Measurements from ENCODE around the gene CCDC57.

CCDC57 gene

DNA sequence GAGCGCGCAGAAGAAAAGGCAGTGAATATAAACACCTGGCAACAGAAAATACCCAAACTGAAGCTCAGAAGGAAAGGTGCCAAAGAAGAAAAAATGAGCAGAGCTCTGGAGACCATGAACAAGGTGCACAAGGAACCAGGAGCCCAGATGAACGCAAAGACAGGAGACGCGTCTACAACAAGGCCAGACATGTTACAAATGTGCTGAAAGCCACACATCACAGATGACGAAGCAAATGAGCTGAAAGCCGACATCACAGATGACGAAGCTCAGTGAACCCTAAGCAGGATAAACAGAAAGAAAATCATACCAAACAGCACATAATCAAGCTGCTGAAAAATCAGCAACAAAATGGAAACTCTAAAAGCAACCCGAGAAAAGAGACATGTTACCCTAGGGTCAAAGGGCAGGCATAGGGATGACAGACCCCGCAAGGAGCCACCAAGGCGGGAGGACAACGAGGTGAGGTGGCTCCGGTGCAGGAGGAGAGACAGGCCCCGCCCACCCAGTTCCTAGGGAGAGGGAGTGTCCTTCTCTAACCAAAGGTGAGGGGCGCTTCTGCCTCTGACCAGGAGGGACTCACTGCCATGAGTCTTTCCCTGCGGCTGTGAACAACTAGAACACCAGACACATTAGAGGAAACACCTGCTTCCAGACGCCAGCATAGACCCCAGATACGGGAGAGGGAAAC is 39.1 kb downstream of the CCDC57 start:
- DNase-seq = no peak

DNA sequence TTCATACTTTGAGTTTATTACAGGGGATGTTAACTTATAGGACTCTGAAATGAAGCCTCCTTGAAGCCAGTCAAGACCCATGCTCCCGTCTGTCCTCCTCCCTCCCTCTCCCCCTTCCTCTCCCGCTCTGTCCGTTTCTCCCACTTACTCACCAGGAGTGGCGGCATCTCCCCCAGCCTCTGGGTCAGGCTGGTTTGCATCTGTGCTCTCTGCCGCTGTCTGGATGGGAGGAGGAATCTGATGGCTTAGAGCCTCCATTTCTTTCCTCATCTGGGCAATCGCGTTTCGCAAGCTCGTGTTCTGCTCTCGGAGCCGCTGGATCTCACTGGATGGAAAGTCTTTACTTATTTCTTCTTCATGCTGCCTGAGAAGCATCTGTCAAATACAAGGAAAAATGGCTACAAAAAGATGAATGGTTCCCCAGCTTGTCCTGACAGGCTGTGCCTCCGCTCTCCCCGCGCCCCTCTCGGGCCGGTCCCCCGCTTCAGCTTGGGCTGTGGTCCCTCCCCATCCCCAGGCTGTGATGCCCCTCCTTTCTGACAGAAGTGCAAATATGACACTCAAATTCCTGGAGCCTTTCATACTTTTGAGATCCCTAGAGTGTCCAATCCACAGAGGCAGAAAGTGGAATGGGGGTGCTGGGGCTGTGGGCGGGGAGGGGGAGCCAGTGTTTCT is 40.0 kb downstream of the CCDC57 start:
- DNase-seq = no peak

DNA sequence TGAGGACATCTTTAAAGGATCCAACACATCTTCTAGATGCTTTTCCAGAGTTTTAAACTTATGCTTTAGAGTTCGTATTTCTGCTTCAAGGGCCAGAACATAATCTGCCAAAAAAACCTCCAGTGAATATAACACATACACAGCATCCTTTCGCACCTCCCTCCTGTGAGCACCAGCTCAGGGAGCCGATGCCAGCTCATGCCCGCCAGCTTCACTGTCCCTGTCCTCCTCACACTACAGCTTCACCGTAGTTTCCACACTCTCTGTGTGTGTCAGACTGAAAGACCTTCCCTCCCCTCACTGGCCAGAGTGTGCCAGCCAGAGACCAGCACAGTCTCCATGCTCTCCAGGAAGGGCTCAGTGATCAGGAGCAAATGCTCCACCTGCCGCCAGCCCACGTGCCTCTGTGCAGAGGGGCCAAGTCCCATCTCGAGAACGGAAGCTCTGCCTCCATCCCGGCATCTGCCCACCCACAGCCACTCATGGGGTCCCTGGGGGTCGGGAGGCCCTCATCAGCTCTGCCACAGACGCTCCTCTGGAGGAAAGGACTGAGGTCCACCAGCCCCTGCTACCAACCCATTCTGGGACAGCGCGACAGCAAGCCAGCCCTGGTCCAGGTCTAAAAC is 40.8 kb downstream of the CCDC57 start:
- no peak for DNase-seq

DNA sequence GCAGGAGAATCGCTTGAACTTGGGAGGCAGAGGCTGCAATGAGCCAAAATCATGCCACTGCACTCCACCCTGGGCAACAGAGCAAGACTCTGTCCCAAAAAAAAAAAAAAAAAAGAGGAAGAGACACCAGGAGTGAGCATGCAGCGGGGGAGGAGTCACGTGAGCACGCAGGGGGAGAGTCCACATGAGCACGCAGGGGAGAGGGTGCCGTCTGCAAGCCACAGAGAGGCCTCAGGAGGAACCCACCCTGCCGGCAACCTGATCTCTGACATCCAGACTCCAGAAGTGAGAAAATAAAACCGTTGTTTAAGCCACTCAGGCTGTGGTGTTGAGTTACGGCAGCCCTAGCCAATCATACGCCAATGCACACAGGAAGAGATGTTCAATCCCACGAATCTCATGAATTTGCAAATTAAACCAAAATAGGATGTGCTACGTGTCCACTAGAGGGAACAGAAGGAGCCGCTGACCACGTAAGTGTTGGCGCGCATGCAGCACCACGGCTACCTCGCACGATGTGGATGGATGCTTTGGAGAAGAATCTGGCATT is 42.2 kb downstream of the CCDC57 start:
- no peak for DNase-seq

DNA sequence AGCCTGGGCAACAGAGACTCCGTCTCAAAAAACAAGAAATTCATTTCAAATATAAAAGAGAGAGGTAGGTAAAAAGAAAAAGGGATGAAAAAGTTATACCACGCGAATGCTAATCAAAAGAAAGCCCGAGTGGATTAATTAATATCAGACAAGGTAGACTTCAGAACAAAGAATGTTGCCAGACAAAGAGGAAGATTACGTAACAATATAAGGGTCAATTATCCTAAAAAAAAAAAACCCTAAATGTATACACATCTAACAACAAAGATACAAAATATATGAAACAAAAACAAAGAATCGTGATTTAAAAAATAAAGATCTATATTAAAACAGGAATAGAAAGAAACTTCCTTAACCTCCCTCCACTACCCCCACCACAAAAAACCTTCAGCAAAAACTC is 44.1 kb downstream of the CCDC57 start:
- no peak for DNase-seq

DNA sequence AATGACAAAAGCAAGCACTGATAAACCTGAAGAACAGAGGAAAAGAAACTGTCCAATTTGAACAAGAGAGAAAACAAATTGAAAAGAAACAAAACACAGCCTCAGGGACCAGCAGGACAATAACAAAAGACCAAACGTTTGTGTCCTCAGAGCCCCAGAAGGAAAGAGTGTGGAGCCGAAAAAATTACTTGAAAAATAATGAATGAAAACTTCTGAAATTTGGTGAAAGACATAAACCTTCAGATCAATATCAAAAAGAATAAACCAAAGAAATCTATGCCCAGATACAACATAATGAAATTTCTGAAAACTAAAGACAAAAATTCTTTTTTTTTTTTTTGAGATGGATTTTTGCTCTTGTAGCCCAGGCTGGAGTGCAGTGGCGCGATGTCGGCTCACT is 45.6 kb downstream of the CCDC57 start:
- no peak for DNase-seq

DNA sequence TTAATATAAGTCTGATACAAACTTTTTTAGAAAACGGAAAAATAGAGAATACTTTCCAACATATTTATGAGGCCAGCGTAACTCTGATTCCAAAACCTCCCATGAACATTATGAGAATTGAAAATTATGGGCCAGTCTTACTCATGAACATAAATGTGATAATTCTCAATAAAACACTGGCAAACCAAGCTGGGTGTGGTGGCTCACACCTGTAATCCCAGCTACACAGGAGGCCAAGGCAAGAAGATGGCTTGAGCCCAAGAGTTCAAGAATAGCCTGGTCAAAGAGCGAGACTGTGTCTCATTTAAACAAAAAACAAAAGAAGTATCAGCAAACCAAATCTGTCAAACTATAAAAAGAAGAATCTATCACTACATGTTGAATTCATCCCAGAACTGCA is 47.8 kb downstream of the CCDC57 start:
- no peak for DNase-seq

DNA sequence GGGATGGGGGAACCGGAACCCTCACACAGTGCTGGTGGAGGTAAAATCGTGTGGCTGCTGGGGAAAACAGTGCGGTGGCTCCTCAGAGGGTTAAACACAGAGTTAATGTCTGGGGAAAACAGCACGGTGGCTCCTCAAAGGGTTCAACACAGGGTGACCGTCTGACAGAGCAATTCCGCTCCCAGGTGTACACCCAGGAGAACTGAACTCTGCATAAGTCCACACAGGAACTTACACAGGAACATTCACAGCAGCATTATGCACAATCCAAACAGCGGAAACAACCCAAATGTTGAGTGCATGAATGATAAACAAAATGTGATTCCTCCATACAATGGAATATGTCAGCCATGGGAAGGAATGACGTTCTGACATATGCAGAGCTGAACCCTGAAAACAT is 51.4 kb downstream of the CCDC57 start:
- no peak for DNase-seq

DNA sequence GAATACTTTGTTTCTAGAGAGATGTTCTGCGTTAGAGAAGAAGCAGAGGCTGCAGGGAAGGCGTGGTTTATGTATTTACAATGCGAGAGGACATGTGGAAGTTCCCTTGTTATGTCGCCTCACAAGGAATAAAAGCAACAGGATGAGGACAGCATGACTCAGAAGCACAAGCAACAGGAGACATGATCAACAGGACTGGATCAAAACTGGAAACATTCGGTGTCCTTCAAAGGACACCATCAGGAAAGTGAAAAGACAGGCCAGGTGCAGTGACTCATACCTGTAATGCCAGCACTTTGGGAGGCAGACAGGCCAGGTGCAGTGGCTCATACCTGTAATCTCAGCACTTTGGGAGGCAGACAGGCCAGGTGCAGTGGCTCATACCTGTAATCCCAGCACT is 52.6 kb downstream of the CCDC57 start:
- no peak for DNase-seq

DNA sequence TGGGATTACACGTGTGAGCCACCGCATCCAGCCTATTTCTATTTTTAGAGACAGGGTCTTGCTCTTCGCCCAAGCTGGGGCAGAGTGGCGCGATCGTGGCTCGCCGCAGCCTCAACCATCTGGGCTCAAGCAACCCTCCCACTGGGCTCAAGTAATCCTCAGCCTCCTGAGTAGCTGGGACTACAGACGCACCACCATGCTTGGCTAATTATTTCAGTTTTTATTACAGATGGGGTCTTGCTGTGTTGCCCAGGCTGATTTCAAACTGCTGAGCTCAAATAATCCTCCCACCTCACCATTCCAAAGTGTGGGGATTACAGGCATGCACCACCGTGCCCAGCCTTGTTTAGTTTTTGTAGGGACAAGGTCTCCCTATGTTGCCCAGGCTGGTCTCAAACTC is 53.8 kb downstream of the CCDC57 start:
- no peak for DNase-seq

DNA sequence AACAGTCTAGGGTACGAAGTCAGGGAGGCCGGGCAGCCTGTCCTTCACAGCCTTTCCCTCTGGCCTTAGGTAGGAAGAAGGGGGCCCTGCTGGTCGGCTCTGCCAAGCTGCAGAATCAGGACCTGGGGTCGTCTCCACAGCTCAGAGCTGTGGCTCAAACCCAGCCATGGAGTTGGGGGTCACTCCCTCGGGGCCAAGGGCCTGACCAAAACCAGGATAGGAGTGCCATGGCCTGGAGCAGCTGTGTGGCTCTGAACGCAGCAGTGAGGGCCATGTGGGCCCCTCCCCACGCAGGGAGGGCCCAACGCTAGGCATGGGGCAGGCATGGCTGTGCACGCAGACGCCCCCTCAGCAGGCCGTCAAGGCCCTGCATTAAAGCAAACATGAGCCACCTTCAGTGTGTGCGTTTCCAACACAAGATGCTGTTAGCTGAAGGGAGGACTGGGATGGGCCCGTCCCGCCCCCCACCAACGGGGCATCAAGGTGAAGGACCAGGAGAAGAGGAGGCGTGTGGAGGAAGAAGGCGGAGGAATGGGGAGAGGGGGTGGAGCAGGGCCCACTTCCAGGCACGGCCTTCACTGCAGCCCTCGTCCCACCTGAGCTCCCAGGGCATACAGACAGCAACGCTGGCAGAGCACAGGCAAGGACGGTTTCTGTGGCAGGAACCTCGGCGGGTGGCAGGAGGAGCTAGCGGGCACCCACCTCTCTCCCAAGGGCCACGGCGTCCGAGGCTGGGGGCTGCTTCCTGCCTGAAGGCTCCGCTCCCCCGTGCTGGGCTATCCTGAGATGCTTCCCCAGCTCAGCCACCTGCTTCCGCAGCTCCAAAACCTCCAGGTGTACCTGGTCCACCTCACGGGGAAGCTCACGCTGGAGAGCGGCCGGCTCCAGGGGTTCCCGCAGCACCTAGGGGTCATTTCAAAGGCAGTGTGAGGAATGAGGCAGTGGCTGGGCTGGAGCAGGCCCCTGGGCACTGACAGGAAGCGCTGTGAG is 55.3 kb downstream of the CCDC57 start:
- DNase-seq = no peak

DNA sequence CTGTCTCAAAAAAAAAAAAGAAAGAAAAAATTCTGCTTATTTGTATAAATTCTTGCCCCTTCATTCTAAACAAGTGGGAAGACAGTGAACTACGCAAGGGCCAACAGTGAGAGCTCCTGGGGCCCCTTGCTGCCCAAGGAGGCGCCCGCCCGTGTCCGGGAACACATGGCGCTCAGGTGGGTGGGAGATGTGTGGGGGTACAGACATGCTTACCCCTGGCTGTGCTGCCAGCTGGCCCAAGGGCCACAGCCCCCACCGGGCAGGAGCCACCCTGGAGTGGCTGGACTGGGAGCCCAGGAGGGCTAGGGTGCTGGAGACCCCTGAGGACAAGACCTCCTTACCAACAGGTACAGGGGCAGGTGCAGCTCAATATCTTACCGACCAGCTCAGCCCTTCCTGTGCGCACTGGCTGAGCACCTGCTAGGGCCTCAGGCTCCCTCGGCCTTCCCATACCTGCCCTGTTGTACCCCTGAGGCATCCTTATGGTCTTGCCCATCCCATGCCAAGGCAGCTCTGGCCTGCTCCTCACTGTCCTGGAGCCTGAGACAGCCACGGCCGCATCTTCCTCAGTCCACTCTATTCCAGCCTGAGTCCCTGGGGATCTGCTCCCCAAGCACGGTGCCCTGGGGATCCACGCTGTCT is 56.2 kb downstream of the CCDC57 start:
- no peak for DNase-seq

DNA sequence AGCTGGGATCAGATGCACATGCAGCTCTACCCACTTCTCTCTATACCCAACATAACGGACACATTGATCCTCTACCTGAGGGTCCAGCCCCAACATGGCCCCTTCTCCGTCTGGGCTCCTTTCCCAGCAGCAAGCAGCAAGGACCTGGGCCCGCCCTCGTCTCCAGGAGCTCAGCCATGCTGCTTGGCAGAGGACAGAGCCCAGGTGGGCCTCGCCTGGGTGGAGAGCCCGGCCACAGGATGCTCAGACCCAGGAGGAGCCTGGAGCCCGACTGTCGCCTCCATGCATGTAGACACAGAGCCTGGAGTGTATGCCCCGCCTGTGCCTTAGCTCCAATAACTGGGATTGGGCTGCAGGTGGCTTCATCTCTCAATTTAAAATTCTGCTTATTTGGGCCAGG is 57.0 kb downstream of the CCDC57 start:
- no peak for DNase-seq

DNA sequence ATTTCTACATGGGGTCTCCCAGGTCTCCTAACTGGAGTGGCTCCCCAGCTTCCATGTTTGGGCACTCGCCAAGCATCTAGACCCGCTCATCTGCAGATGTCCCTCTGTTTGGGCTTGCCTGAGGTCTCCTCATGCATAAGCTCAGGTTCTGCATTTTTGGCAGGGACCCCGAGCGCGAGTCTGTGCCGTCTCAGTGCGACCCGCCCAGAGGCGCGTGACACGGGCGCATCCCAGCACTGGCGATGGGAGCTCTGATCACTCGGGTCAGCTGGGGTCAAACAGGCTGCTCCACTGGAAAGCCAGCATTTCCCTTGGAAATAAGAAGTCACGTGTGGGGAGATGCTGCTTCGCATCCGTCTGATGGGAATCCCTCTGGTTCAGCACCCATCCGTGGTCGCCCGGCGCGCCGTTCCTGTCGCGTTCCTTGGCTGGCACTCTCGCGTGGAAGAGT is 57.7 kb downstream of the CCDC57 start:
- DNase-seq = no peak

DNA sequence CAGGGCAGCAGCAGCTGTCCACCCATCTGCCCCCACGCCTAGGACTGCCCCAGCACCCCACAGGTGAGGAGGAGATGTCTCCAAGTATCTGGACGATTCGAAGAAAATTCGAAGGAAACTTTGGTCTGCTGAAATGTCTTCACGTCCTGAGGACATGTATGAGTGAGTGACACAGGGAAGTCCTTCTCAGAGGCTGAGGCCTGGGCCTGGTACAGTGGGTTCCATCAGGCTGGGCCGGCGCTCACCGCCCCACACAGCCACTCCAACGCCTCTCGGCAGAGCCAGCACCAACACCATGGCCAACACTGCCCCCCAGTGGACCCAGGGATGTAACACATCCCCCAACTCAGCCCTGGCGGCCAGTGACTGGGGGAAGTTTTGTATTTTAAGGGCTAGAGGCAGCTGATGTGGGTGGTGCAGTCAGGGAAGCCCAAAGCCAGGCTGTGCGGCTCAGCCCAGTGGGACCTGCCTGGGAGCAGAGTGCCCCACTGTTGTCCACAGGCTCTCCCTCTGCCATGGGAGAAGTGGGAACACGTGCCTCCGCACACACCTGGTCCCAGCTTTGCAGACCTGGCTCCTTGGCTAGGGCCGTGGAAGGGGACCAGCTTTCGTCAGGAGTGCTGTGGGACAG is 58.8 kb downstream of the CCDC57 start:
- no peak for DNase-seq

DNA sequence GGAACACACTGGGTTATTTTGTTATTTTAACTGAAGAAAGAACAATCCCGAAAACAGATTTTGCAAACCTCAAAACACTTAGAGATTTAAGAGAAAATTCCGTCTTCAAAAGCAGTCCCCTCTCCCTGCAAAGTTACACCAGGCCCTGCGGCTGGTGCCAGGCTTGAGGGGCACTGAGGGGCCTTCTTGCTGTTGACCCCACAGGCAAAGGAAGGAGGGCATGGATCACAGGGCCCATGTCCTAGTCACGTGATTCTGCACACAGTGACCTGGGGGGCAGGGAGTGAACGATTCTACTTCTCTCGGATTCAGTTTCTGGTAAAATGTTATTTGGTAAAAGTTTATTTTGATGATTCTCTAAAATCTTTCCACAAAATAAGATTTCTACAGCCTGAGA is 59.3 kb downstream of the CCDC57 start:
- no peak for DNase-seq

DNA sequence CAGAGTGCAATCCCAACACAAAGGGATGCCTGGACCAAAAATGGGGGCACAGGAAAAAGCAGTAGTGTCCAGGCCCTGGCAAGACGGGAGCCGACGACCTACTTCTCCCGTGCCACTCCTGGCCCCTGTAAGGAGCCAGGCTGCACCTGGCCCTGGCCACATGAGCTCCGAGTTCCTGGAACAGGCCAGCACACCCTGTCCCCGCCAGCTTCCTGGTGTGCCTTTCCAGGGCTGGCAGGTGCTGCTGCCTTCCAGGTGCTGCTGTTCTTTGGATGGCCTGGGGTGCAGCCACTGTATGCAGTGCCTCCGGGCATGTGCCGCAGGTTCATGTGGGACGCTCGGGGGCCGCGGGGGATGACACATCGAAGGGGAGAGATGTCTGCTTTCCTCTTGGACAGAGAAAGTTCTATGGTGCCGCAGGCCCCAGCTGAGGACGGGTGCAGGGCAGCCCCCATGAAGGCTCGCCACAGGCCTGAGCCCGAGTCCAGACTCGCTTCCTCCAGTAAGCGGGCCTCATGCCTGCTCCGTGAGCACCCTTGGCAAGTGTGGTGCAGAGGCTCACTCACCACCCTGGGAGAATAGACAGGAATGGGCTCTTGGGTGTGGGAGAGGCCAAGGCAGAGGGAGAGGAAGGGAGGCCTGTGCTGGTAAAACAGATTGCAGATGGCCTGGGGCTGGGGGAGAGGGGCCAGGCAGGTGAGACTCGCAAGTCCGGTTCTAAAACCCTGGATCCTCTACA is 59.9 kb downstream of the CCDC57 start:
- no peak for DNase-seq

DNA sequence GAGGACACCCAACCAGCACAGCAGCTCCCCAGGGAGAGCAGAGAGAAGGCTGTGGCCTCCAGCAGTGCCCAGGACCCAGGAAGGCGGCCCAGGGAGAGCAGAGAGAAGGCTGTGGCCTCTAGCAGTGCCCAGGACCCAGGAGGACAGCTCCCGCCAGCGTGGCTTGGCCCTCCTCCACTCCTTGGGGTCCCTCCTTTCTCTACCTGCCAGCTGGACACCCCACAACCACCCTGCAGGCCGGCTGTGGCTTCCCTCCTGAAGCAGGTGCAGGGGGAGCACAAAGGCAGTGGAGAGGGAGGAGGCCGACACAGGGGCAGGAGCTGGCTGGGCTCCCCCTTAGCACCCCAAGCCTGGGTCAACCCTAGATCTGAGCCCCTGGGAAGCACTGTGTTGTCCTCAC is 60.5 kb downstream of the CCDC57 start:
- no peak for DNase-seq

DNA sequence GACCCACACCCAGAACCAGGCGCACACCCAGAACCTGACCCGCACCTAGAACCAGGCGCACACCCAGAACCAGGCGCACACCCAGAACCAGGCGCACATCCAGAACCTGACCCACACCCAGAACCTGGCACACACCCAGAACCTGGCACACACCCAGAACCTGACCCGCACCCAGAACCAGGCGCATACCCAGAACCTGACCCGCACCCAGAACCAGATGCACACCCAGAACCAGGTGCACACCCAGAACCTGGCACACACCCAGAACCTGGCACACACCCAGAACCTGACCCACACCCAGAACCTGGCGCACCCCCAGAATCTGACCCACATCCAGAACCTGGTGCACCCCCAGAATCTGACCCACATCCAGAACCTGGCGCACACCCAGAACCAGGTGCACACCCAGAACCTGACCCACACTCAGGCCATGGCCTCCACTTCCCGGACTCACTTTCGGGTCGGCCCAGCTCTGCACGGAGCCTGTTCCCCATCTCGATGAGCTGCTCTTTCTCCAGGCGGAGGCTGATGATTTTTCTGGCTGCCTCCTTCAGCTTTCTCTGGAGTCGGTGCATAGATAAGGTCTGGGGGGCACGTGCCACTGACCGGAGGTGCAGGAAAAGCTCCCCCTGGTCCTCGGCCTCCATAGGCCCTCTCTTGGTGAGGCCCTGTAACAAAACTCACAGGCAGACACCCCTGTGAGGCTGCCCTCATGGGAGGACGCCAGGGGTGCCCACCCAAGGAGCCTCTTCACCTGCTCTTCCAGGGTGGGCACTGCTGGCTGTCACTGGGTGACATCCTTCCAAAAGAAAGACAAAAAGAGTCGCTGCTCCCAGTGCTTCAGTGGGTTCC is 61.3 kb downstream of the CCDC57 start:
- no peak for DNase-seq

All from NCI-H187 treated with DMSO at 0.1 percent for 48 hours (cell line).